ENCODE measurements around the gene ACTR2.

GRCh38 chr2:65305934-65306333, 78.3 kb downstream of the ACTR2 start:
- TF ChIP-seq CTCF (IDR thresholded peaks at IDR 0.05), result no peak
- TF ChIP-seq POLR2A (IDR thresholded peaks at IDR 0.05; ENCODE audit: low read depth), result no peak
